Bronchial epithelial cell (primary cell): ENCODE data around the gene ANKRD52. TPM values are rescaled to one million over a fixed set of nuclear protein-coding genes. Genes with fewer than 3 reads are reported as not detected.

Source experiments
- DNase-seq: peaks from one replicate; pipeline ENCODE4 v3.0.0-alpha.2; 2010; ENCODE audit warnings: low read depth
- FAIRE-seq: peaks from 2 replicates; lab custom pipeline; 2011; peaks lifted over from hg19 to GRCh38; lab: Jason Lieb, UNC
- H3K27me3 ChIP-seq: 2 replicates; pipeline ENCODE4 v1.5.1; 2011; ENCODE audit warnings: low read length; ENCODE audit not compliant: control insufficient read depth, insufficient read depth
- H3K36me3 ChIP-seq: 2 replicates; pipeline ENCODE4 v1.5.1; 2011; ENCODE audit warnings: low read length; ENCODE audit not compliant: control insufficient read depth, insufficient read depth
- H3K4me3 ChIP-seq: 2 replicates; pipeline ENCODE4 v1.5.1; 2011; ENCODE audit warnings: mild to moderate bottlenecking, low read depth, low read length, control low read depth
- total RNA-seq: library from RNA; depleted of rRNA; stranded (reverse); fragments of >200 nt; gene quantifications from 2 replicates; pipeline ENCODE4 v1.2.1, GENCODE V29; 2014
- TF ChIP-seq, protein P1 (sequence below): IDR thresholded peaks from 2 replicates; pipeline ENCODE4 v1.5.1; 2011; ENCODE audit warnings: mild to moderate bottlenecking, moderate library complexity, low read length, control low read depth, inconsistent platforms; ENCODE audit not compliant: insufficient read depth, severe bottlenecking

Gene ANKRD52
- total RNA-seq, 1 donor from 2014 or later = 6.8 TPM

DNA sequence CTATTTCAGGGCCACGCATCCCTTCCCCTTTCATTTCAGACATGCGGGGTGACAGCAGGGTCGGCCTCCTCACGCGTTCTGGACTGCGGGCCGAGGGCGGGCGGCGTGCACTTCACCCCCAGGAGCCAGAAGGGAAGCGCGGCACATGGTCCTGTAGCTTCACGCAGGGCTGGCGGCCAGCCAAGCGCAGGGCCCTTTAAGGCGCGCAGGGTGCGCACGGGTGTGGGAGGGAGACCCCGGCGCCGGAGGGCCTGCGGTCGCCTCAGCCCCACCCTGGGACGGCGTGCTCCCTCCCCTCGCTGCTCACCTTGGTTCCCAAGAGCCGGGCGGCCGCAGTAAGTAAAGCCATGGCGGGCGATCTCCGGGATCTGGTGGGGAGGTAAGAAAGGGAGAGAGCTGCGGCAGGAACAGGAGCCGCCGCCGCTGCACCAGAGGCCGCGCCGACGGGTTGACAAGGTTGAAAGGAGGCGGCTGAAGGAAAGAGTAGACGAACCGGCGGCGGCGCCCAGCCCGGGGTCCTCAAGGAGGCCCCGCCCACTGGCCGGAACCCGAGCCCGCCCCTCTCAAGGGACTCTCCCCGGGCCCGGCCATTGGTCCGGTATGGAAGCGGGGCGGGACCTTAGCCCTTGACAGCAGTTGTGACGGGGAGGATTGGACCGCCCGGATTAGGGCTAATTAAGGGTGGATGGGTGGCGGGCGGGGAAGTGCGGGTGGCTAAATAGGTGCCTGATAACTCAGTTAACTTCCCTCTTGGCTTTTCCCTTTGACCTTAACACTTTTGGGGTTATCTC, 41.9 kb upstream of the ANKRD52 start, which contains the start of gene CS:
Gene CS (minus strand): TSS at position 478 of the 791 bp plus-strand sequence. CDS start 129 bp downstream, at position 349.
- DNase-seq (peak; percentile 91), FAIRE-seq (no peak)
- H3K4me3 ChIP-seq = peak within 1 kb of the TSS; percentile 77
- H3K36me3 ChIP-seq = peaks cover 7% of the 10 kb centered on the region
- no peaks in the 10 kb centered on the region for H3K27me3 ChIP-seq
- TF ChIP-seq, protein P1, sequence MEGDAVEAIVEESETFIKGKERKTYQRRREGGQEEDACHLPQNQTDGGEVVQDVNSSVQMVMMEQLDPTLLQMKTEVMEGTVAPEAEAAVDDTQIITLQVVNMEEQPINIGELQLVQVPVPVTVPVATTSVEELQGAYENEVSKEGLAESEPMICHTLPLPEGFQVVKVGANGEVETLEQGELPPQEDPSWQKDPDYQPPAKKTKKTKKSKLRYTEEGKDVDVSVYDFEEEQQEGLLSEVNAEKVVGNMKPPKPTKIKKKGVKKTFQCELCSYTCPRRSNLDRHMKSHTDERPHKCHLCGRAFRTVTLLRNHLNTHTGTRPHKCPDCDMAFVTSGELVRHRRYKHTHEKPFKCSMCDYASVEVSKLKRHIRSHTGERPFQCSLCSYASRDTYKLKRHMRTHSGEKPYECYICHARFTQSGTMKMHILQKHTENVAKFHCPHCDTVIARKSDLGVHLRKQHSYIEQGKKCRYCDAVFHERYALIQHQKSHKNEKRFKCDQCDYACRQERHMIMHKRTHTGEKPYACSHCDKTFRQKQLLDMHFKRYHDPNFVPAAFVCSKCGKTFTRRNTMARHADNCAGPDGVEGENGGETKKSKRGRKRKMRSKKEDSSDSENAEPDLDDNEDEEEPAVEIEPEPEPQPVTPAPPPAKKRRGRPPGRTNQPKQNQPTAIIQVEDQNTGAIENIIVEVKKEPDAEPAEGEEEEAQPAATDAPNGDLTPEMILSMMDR = no peak

DNA sequence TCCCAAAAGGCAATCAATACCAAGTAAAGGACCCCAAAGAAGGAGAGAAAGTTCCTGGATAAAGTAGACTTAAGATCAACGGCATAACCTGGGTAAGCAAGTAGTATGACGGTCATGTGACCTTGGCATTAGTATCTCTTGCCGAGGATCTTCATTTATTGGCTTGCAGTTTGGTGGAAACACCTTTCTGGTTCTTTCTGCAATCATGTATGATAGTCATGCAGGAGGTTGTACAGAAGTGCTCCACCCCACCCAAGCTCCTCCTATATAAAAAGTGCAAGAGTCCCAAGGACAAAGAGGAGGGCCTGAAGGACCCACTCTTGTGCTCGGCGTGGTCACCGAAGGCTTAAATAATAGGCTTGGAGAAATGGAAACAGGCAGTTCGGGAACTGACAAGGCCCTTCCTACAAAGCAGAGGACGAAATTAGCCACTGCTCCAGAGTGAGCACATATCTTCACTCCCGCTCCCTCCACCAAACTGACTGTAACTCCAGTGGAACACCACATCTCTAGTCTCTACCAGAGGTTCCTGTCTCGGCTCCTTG, 41.2 kb upstream of the ANKRD52 start:
- TF ChIP-seq, protein P1 = no peak
- Histone ChIP-seq H3K4me3 (peak overlapping the region; percentile 77), H3K27me3 (no peaks in the 10 kb centered on the region), H3K36me3 (peaks cover 7% of the 10 kb centered on the region)
- DNase-seq = peak; percentile 39
- no peak for FAIRE-seq

DNA sequence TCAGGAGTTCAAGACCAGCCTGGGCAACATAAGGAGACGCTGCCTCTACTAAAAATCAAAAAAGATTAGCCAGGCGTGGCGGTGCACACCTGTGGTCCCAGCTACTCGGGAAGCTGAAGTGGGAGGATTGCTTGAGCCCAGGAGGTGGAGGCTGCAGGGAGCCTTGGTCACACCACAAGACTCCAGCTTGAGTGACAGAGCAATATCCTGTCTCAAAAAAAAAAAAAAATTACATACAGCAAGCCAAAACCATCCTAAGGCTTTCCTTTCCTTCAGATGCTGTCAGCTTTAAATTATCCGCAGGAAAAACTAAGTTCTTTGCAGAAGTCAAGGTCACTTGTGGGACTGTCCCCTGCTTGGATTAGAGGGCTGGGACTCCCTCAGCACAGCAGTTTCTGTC, 40.6 kb upstream of the ANKRD52 start:
- no peaks in the 10 kb centered on the region for H3K27me3 ChIP-seq
- H3K36me3 ChIP-seq = peaks cover 7% of the 10 kb centered on the region
- no peak for FAIRE-seq
- no peak for DNase-seq
- TF ChIP-seq, protein P1 = no peak
- no peak overlapping the region for H3K4me3 ChIP-seq

GRCh38 chr12:56297400-56297799, 39.2 kb upstream of the ANKRD52 start:
- peaks cover 7% of the 10 kb centered on the region for H3K36me3 ChIP-seq
- DNase-seq (no peak), FAIRE-seq (no peak)

GRCh38 chr12:56296295-56296694, 38.1 kb upstream of the ANKRD52 start:
- TF ChIP-seq, protein P1 = no peak

More at GRCh38 chr12:56297400-56297799, 39.2 kb upstream of the ANKRD52 start:
- no peak overlapping the region for H3K4me3 ChIP-seq
- TF ChIP-seq, protein P1 = no peak
- H3K27me3 ChIP-seq = no peaks in the 10 kb centered on the region

More at GRCh38 chr12:56296295-56296694, 38.1 kb upstream of the ANKRD52 start:
- Histone ChIP-seq H3K36me3 (peaks cover 4% of the 10 kb centered on the region), H3K27me3 (no peaks in the 10 kb centered on the region), H3K4me3 (no peak overlapping the region)
- DNase-seq = no peak
- no peak for FAIRE-seq
